LNCaP clone FGC (cell line): Measurements from ENCODE around the gene AIFM2.
A peak's percentile ranks its signal among the peaks of the same experiment; 100 is the strongest.
"Not testable (repeated sequence)": the region's sequence is repeated elsewhere in the genome, so short reads cannot be mapped to it uniquely, and the experiment has no call there.

Experiments
- DNase-seq: peaks from one replicate; pipeline ENCODE4 v3.0.0-alpha.2; 2011; ENCODE audit warnings: low read depth
- H3K4me3 ChIP-seq: 2 replicates; pipeline ENCODE4 v1.5.1; 2011; ENCODE audit warnings: mild to moderate bottlenecking, low read depth, low read length, control low read depth
- CTCF ChIP-seq: IDR thresholded peaks from 2 replicates; pipeline ENCODE4 v1.5.1; 2012; ENCODE audit warnings: mild to moderate bottlenecking; ENCODE audit not compliant: control insufficient read depth, insufficient read depth; ENCODE audit errors: extremely low read depth

The AIFM2 gene

DNA sequence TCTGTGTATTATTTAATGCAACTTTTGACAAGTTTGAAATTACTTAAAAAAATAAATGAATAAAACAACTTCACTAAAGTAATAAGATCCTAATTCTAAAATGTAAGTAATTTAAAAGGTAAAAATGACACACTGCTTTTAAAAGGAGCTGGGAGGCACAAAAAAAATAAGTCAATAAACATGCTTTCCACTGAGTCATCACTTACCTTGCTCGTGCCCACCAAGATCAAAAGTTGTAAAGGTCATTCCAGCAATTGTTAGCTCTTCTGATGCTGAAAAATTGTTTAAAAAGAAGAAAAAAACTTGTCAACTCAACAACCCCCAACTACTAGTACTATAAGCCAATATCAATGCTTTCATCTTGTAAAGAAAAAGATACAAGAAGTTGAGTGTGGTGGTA is 28.2 kb upstream of the AIFM2 start:
- H3K4me3 ChIP-seq = no peak overlapping the region
- no peak for DNase-seq
- TF ChIP-seq CTCF = no peak

GRCh38 chr10:70159366-70159765 is 26.7 kb upstream of the AIFM2 start:
- H3K4me3 ChIP-seq, DNase-seq: not testable (repeated sequence)

DNA sequence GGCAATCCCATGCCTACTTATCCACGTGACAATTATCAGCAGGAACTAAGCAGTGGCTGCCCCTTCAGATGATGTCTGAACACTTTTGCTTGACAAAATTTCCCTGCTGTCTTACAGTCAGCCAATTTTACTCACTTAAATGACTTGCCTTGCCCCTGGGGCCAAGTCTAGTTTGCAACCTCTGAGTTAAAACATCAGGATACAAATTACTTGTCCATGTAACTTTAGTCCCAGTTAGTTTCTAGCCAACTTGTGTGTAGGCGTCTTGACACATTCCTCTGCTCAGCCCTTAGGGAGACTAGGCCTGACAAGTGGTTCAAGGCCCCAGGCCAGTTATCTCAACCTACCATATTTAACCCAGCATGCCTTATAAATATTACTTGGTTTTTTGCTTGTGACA is 25.5 kb upstream of the AIFM2 start:
- no peak overlapping the region for H3K4me3 ChIP-seq
- DNase-seq = no peak
- no peak for TF ChIP-seq CTCF

DNA sequence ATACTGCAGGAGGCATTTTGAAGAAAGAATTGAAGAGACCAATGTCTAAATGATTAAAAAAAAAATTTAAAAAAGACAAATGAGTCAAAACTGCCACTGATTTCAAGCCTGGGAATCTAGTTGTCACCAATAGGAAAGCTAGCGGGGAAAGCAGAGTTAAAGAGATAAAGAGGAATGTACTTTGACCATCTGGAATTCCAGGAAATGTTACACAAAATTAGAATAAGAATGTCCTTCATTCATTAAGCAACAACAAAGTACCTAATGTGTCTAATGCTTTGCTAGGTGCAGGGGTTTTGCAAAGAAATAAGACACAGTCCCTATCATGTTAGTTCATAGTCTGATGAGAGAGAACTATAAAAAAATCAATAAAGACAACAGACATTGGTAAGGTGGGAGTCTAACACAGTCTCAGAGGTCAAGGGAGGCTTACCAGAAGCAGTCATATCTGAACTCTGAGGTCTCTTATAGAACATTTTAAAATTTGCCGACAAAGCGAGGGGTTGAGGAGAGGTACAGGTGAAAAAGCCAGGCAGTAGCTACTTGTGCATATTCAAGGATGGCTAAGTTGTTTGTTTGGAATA is 22.7 kb upstream of the AIFM2 start:
- no peak overlapping the region for H3K4me3 ChIP-seq
- TF ChIP-seq CTCF = no peak
- DNase-seq = no peak

GRCh38 chr10:70148516-70148915 is 15.9 kb upstream of the AIFM2 start:
- no peak for TF ChIP-seq CTCF
- DNase-seq = no peak

DNA sequence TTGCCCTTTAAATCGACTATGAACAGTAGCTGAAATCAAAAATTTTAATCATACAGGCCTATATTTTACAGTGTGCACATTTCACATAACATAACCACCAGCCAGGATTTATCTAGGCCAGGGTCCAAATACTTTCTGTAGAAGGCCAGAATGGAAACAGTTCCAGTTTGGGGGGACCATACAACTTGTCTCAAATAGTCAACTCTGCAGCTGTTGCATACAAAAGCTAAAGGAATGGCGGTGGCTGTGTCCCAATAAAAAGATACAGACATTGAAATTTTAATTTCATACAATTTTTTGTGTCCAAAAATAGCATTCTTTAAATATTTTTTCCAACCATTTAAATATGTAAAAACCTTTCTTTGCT is 14.6 kb upstream of the AIFM2 start:
- peak overlapping the region; percentile 71 for H3K4me3 ChIP-seq
- no peak for TF ChIP-seq CTCF
- no peak for DNase-seq

More at GRCh38 chr10:70148516-70148915, 15.9 kb upstream of the AIFM2 start:
- no peak overlapping the region for H3K4me3 ChIP-seq

GRCh38 chr10:70146489-70147258 is 14.0 kb upstream of the AIFM2 start, which contains the start of gene TYSND1:
Gene TYSND1 (minus strand): TSS chr10:70146700. CDS start chr10:70146586, 114 bp downstream.
- peak; percentile 83 for TF ChIP-seq CTCF
- H3K4me3 ChIP-seq = peak within 1 kb of the TSS; percentile 71

More at GRCh38 chr10:70146489-70147258, 14.0 kb upstream of the AIFM2 start, which contains the start of gene TYSND1:
- DNase-seq = peak; percentile 97
